GM20431 (cell line): ENCODE measurements around the gene SLC12A9.
"Not testable (repeated sequence)": the region's sequence is repeated elsewhere in the genome, so short reads cannot be mapped to it uniquely, and the experiment has no call there.

Source experiments
- in situ Hi-C: fragments of 300-500 bp; cut with MseI, MboI; formaldehyde crosslinking; loops from one replicate; pipeline ENCODE4 v1.15.0; 2020; ENCODE audit warnings: low sequenced_read_pairs; ENCODE audit not compliant: unreplicated experiment

The SLC12A9 gene

GRCh38 chr7:100893910-100894721 is 41.6 kb downstream of the SLC12A9 start:
- in situ Hi-C loops: no loop called here

- in situ Hi-C loops: no loop called here
Observed at GRCh38 chr7:100894860-100895700, 42.6 kb downstream of the SLC12A9 start.

GRCh38 chr7:100895701-100895955 is 43.1 kb downstream of the SLC12A9 start, which contains the start of gene ACHE:
Gene ACHE, minus strand, starts transcription at chr7:100895888. Its CDS starts 1,656 bp downstream, at chr7:100894232.
- in situ Hi-C loops: no loop called here

- in situ Hi-C loops: no loop called here
Observed at GRCh38 chr7:100895956-100896731, 43.6 kb downstream of the SLC12A9 start.

- in situ Hi-C loops: no loop called here
Observed at GRCh38 chr7:100896732-100897608, 44.5 kb downstream of the SLC12A9 start.

- in situ Hi-C loops: no loop called here
Observed at GRCh38 chr7:100897772-100898454, 45.4 kb downstream of the SLC12A9 start.

- in situ Hi-C loops: no loop called here
Observed at GRCh38 chr7:100899432-100899831, 46.9 kb downstream of the SLC12A9 start.

GRCh38 chr7:100900978-100901377 is 48.5 kb downstream of the SLC12A9 start:
- in situ Hi-C loops: loop anchor here (10.0 kb wide), 1 partner anchor 154 kb away; no protein-coding TSS in a partner anchor

GRCh38 chr7:100901921-100902332 is 49.4 kb downstream of the SLC12A9 start:
- in situ Hi-C loops: loop anchor here (10.0 kb wide), 1 partner anchor 153 kb away; no protein-coding TSS in a partner anchor

GRCh38 chr7:100902638-100903037 is 50.1 kb downstream of the SLC12A9 start:
- in situ Hi-C loops: loop anchor here (10.0 kb wide), 1 partner anchor 152 kb away; no protein-coding TSS in a partner anchor

GRCh38 chr7:100908512-100908911 is 56.0 kb downstream of the SLC12A9 start:
- in situ Hi-C loops: loop anchor here (10.0 kb wide), 1 partner anchor 146 kb away; no protein-coding TSS in a partner anchor

- in situ Hi-C loops: not testable (repeated sequence)
Observed at GRCh38 chr7:100910443-100910842, 57.9 kb downstream of the SLC12A9 start.

GRCh38 chr7:100911484-100911883 is 59.0 kb downstream of the SLC12A9 start:
- in situ Hi-C loops: no loop called here

GRCh38 chr7:100914208-100914878 is 61.8 kb downstream of the SLC12A9 start:
- in situ Hi-C loops: no loop called here

- in situ Hi-C loops: no loop called here
Observed at GRCh38 chr7:100914879-100915447, 62.5 kb downstream of the SLC12A9 start.
